HTR-8/SVneo (cell line): ENCODE measurements around the gene FOXO6.

Experiments
- DNase-seq: peaks from one replicate; pipeline ENCODE4 v3.0.0; 2011; ENCODE audit warnings: low spot score, mixed read lengths; ENCODE audit not compliant: insufficient read length
- FAIRE-seq: peaks from 2 replicates; lab custom pipeline; 2011; peaks lifted over from hg19 to GRCh38; lab: Jason Lieb, UNC

FOXO6 gene

GRCh38 chr1:41380979-41381691, 19.9 kb downstream of the FOXO6 start:
- DNase-seq (no peak), FAIRE-seq (no peak)

GRCh38 chr1:41381692-41382479, 20.7 kb downstream of the FOXO6 start:
- FAIRE-seq (no peak), DNase-seq (no peak)

DNA sequence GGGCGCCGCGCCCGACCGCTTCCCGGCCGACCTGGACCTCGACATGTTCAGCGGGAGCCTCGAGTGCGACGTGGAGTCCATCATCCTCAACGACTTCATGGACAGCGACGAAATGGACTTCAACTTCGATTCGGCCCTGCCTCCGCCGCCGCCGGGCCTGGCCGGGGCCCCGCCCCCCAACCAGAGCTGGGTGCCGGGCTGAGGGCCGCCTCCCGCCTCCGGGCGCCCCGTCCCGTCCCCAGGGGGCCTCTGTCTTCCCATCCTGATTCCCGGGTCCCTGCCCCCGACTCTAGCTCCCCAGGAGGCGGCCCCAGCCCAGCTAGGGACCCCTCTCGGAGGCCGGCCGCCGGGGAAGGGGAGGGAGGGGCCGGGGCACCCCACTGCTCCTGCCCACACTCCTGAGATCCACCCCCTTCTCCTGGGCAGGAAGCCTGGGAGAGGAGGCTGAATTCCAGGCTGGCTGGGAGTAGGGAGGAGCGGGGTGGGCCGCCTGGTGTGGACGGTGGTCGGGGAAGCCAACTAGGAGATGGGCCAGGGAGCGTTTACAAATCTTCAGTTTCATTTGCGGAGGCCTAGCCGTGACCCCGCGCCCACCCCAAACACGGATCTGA, 21.4 kb downstream of the FOXO6 start:
- peak; percentile 45 for DNase-seq
- FAIRE-seq: no peak

- no peak for FAIRE-seq
- DNase-seq: no peak
These were observed 22.0 kb downstream of the FOXO6 start for GRCh38 chr1:41383094-41383852.

DNA sequence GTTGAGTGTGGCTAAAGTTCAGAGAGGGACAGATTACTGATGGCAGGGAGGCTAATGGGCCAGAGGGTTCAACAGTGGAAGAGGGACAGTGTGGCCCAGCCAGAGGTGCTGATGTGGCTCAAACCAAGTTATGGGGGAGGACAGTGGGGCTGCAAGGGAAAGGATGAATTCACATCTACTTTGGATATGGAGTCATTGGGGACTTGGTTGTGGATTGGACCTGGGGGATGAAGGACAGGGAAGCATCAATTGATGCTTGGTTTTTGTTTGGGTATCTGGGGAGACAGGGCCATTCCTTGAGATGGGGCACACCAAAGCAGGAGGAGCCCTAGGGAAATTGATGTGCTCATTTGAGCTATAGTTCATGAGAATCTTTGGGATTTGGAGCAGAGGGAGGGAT, 23.3 kb downstream of the FOXO6 start:
- DNase-seq (no peak), FAIRE-seq (no peak)

- DNase-seq (no peak), FAIRE-seq (peak; percentile 23)
These were observed 24.4 kb downstream of the FOXO6 start for GRCh38 chr1:41385398-41386195.

GRCh38 chr1:41386196-41386663, 25.0 kb downstream of the FOXO6 start:
- DNase-seq: no peak
- FAIRE-seq: no peak

- FAIRE-seq (no peak), DNase-seq (peak; percentile 18)
These were observed 26.4 kb downstream of the FOXO6 start for GRCh38 chr1:41387667-41388091.

DNA sequence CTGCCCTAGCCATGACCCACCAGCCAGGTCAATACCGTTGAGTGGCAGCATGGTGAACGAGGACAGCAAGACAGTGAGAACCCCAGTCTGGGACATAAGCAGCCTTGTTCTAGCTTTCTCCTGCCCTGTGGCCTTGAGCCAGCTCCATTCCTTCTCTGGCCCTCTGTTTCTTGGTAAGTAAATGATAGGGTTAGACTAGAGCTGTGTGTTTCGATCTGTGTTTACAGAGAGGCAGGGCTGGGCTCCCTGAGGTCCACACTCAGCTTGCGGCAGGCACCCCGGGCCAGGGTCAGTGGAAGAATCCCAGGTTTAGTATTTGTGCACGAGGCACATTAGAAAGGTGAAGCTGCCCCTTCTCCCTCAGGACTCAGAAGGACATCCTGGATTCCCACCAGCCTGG, 27.3 kb downstream of the FOXO6 start:
- no peak for FAIRE-seq
- no peak for DNase-seq

DNA sequence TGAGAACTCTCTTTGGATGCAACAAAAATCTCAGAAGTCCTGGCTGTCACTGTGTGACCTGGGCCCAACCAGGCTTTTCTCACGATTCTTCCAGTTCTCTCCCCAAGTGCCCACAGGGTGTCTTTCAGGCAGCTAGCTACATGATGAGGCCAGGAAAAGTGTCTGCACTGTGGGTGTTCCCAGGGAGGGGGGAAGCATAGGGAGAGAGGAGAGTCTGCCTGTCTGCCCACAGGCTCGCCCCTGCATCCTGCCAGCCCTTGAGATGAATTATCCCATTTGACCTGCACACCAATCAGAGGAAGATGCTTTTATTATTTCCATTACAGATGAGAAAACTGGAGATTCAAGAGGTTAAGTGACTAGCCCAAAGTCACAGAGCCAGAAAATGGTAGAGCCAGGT, 27.8 kb downstream of the FOXO6 start:
- DNase-seq (no peak), FAIRE-seq (no peak)

DNA sequence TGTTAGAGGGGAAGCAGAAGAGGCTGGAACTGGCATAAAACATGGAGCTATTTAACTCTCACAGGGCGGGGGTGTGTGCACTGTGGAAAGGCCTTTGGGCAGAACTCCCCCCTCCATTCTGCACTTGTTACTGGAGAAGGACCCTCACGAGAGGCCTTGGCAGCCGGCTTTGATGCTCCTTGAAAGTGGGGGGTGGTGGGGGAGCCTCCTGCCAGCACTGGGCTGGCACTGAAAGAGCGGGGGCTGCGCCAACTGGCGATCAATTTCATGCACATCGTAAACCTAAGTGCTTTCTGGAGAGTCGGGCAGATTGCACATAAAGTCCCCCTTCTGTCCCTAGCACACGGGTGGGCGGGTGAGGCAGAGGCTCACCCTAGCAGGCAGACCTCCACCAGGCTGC, 28.9 kb downstream of the FOXO6 start:
- DNase-seq: no peak
- no peak for FAIRE-seq

- no peak for FAIRE-seq
- no peak for DNase-seq
These were observed 29.3 kb downstream of the FOXO6 start for GRCh38 chr1:41390573-41390972.

DNA sequence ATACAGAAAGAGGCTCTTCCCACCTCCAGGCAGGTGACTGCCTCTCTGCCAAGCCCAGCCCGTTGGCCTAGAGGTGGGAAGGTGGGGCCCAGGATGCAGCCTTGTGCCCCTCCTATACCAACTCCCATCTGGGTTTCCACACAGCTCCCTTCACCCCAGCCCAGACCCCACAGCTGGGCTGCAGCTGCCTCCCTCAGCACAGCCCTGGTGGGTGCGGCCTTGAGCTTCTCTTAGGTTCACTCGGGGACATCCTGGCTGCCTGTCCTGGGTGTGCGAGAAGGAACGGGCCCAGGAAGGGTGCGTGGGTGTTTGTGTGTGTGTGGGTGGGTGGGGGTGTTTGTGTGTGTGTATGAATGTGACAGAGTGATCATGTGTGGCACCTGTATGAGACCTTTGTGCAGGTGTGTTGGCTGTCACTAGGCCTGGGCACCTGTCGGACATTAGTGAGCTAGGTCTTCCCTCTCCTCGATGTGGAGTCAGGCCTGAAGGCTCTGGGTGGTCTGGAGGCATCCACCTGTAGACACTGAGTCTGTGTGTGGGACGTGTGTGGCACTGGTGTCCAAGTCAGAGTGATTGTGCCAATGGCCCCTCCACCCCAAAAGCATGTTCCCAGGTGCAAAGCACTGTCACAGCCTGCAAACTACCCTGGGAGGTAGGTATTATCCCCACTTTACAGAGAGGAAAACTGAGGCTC, 30.7 kb downstream of the FOXO6 start:
- no peak for FAIRE-seq
- DNase-seq: no peak

GRCh38 chr1:41392528-41392924, 31.3 kb downstream of the FOXO6 start:
- FAIRE-seq (no peak), DNase-seq (no peak)

DNA sequence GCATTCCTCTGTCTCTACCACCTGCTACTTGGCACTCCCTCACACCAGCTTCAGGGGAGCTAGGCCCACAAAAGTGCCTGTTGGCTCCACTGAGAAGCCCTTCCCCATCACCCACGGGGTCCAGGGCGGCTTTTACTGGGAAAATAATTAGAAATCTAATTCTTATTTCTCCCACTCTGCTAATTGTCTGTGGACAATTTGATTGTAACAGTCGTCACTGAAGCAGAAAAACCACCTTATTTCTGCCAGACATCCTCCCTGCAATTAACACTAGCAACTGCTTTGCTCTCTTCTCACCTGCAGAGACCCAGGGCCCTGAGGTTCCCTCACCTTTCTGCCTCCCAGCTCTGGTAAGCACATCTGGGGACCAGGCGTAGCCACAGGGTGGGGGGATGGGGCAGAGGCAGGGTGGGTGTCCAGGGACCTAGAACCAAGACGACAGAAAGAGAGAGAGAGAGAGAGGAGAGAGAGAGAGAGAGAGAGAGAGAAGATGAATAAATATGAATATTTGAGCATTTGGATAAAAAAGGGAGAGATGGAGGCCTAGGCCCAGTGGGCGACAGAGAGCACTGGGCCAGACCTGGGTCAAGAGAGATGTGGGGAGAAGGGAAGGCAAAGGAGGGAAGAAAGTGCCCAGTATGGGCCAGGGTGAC, 32.6 kb downstream of the FOXO6 start:
- DNase-seq: no peak
- no peak for FAIRE-seq

DNA sequence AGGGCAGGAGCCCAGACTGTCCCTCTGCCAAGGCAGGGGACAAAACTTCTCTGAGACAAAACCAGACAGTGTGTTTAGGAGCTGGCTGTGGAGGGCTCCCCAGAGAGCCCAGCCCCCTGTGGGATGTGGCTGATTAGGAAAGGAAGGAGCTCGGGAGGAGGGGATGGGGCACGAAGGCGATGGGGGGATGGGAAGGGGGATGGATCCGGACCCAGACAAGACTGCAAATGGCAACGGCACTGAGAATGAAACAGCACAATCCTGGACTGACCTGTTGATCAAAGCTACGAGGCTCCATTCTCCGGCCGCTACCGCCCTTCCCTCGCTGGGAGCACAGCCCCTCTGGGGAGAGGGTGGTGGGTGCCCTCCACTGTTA, 33.1 kb downstream of the FOXO6 start:
- DNase-seq (no peak), FAIRE-seq (no peak)

DNA sequence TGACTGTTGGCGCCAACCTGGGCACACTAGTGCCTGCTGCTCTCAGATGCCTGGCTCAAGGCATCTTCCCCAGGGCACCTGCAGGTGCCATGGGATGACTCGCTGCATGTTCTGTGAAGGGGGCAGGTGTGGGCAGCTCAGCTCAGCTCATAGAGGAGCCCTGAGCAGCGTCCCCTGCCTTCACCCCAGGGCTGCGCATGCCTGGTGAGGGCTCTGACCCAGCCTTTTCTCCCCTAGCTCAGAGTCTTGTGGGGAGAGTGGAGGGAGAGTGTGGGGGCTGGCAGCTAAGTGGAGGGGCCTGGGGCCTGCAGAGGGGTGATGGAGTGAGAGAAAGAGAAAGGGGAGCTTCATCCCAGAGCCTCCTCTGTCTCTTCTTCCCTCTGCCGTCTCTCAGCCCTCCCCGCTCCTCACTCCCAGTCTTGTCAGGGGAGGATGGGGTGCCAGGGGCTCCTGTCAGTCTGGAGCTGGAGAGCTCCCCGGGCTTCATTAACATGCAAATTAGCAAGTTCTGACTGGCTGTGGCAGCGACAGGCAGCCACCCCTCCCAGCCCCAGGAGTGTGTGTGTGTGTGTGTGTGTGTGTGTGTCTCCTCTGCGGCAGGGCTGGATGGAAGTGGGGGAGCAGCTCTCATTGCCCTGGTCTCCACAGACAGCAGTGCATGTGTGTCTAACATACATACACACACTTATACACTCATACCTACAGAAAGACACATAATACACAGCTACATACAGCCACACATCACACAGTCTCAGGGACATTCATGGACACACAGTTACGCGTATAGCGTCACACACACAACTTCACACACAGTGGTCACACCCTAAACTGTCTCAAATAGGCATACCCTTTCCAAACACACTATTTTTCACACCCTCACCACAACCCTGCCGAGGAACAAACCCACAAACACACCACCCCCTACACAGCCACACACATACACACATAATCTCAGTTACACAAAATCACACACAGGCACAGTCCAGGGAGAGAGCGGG, 34.0 kb downstream of the FOXO6 start:
- no peak for DNase-seq
- peak; percentile 20 for FAIRE-seq
